ENCODE data around the gene UNC5C.

GRCh38 chr4:95499291-95499696 lies 49.5 kb downstream of the UNC5C start:
- TF ChIP-seq CTCF (IDR thresholded peaks at IDR 0.05): no peak
- TF ChIP-seq POLR2A (IDR thresholded peaks at IDR 0.05): no peak
